Activated CD4-positive, alpha-beta T cell treated with anti-CD3 and anti-CD28 coated beads for 36 hours (primary cell): ENCODE results near the gene SLC15A4. TPM values are rescaled to one million over a fixed set of nuclear protein-coding genes. Genes with fewer than 3 reads are reported as not detected.

Experiments
- ATAC-seq: fragments of 200-7000 bp; cut with Tn5 transposase; one replicate; pipeline ENCODE4 v1.10.0; 2021; ENCODE audit warnings: mild to moderate bottlenecking, moderate library complexity
- CTCF ChIA-PET: fragments of 350-600 bp; sonication (Branson Sonifier 250); formaldehyde crosslinking; loops from one replicate; lab custom pipeline; 2021; ENCODE audit warnings: antibody characterized with exemption; lab: Charles Lee
- POLR2A ChIA-PET: fragments of 350-600 bp; sonication (Branson Sonifier 250); formaldehyde crosslinking; loops from one replicate; lab custom pipeline; 2021; ENCODE audit warnings: antibody characterized with exemption, inconsistent platforms; lab: Charles Lee
- DNase-seq: peaks from one replicate; pipeline ENCODE4 v3.0.0-alpha.2; 2020
- H3K27ac Mint-ChIP-seq: one replicate; pipeline ENCODE4 v1.8.0; 2021; ENCODE audit warnings: mixed read lengths
- H3K27me3 Mint-ChIP-seq: one replicate; pipeline ENCODE4 v1.8.0; 2021; ENCODE audit warnings: mixed read lengths
- H3K36me3 Mint-ChIP-seq: one replicate; pipeline ENCODE4 v1.8.0; 2021; ENCODE audit warnings: low read depth, mixed read lengths
- H3K4me1 Mint-ChIP-seq: one replicate; pipeline ENCODE4 v1.8.0; 2021; ENCODE audit warnings: mixed read lengths
- H3K4me3 Mint-ChIP-seq: one replicate; pipeline ENCODE4 v1.8.0; 2021; ENCODE audit warnings: mild to moderate bottlenecking, moderate library complexity, mixed read lengths
- H3K9me3 Mint-ChIP-seq: one replicate; pipeline ENCODE4 v1.8.0; 2021; ENCODE audit warnings: low read depth, mixed read lengths
- intact Hi-C, 2 experiments: fragments of 100-400 bp; cut with DNase I in 1 of 2; cut with micrococcal nuclease in 1 of 2; formaldehyde crosslinking; loops; one replicate each; pipeline versions ENCODE4 v1.14.2 to v1.15.1; 2022 to 2024; cut with DNase I, micrococcal nuclease
- total RNA-seq, 2 experiments: library from RNA; stranded (reverse); gene quantifications; one replicate each; pipeline ENCODE4 v1.2.3, GENCODE V29; 2021

Gene SLC15A4
- total RNA-seq, 2 experiments from 2014 or later = 24.2 to 25.9 TPM

DNA sequence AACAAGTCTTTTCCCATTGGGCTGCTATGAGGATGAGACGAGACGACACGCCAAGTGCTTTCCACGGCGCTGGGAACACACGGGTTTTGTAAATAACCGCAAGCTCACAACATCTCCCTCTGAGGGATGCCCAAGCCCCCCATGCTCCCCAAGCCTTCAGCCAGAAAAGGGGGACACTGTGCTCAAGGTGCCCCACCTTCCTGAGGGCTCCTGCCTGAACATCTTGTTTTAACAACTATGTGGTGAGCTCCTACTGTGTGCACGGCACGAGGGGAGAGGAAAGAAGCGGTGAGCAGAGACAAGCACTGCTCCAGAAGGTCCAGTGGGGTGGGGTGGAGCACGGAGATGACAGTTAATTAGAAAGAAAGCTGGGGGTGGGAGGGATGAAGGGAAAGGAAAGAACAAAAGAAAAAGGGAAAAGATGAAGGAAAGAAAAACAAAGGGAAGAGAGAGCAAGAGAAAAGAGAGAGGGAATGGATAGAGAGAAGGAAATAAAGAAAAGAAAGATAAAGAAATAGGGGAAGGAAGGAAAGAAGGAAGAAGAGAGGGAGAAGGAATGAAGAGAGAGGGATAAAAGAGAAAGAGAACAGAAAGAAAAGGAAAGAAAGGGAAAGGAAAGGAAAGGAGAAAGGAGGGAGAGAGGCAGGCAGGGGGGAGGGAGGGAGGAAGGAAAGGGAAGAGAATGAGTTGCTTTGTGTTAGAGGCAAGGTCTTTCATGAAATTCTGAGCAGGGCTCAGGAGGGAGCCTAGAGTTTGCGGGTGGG lies 56.8 kb downstream of the SLC15A4 start:
- Mint-ChIP-seq H3K36me3 (no peaks in the 10 kb centered on the region), H3K9me3 (no peaks in the 10 kb centered on the region), H3K27ac (no peak overlapping the region), H3K27me3 (peaks cover 18% of the 10 kb centered on the region), H3K4me3 (no peak overlapping the region), H3K4me1 (no peaks in the 10 kb centered on the region)
- CTCF ChIA-PET = no interaction called here
- DNase-seq (no peak), ATAC-seq (no peak)
- POLR2A ChIA-PET = no interaction called here
- intact Hi-C loops = no loop called here

DNA sequence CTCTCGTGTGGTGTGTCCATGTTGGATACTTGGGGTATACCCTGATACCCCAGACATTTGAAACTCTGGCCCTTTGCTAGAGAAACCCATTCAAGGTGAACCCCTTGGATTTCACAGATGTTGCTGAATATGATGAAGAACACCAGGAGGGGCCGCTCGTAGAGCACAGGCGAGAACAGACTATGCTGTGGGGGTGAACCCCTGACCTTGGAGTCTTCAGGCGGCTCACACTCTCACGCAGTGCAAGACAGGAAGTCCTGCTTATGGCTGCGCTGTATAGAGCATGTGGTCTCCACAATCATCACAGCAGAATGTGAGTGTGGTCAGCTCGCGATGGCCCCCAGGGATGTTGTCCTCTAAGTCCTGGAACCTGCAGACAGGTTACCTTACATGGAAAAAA lies 60.4 kb downstream of the SLC15A4 start:
- DNase-seq = no peak
- ATAC-seq = no peak
- ChIA-PET CTCF (no interaction called here), POLR2A (no interaction called here)
- no peaks in the 10 kb centered on the region for H3K4me1 Mint-ChIP-seq
- H3K27ac Mint-ChIP-seq = no peak overlapping the region
- no peak overlapping the region for H3K4me3 Mint-ChIP-seq
- peaks cover 19% of the 10 kb centered on the region for H3K27me3 Mint-ChIP-seq
- intact Hi-C loops = no loop called here
- H3K36me3 Mint-ChIP-seq = no peaks in the 10 kb centered on the region
- no peaks in the 10 kb centered on the region for H3K9me3 Mint-ChIP-seq

- CTCF ChIA-PET = interaction anchor here (0.6 kb wide), 1 partner anchor 1228 kb away, joined by 3 read pairs; no protein-coding TSS in a partner anchor
- intact Hi-C loops = no loop called here
- DNase-seq (no peak), ATAC-seq (no peak)
- Mint-ChIP-seq H3K27me3 (peaks cover 8% of the 10 kb centered on the region), H3K4me3 (no peak overlapping the region), H3K4me1 (no peaks in the 10 kb centered on the region), H3K9me3 (no peaks in the 10 kb centered on the region), H3K27ac (no peak overlapping the region), H3K36me3 (no peaks in the 10 kb centered on the region)
- POLR2A ChIA-PET = no interaction called here
These were observed 62.4 kb downstream of the SLC15A4 start for GRCh38 chr12:128761379-128761790.

GRCh38 chr12:128755566-128755965 lies 68.2 kb downstream of the SLC15A4 start:
- ChIA-PET POLR2A (no interaction called here), CTCF (no interaction called here)
- H3K27me3 Mint-ChIP-seq = peaks cover 2% of the 10 kb centered on the region
- no peak for ATAC-seq
- no peaks in the 10 kb centered on the region for H3K9me3 Mint-ChIP-seq
- no peak overlapping the region for H3K27ac Mint-ChIP-seq
- no peak overlapping the region for H3K4me3 Mint-ChIP-seq
- no peaks in the 10 kb centered on the region for H3K36me3 Mint-ChIP-seq
- intact Hi-C loops = no loop called here
- DNase-seq = no peak
- no peaks in the 10 kb centered on the region for H3K4me1 Mint-ChIP-seq

GRCh38 chr12:128754275-128754674 lies 69.5 kb downstream of the SLC15A4 start:
- no peak for ATAC-seq
- H3K4me1 Mint-ChIP-seq = no peaks in the 10 kb centered on the region

GRCh38 chr12:128753438-128753837 lies 70.3 kb downstream of the SLC15A4 start:
- no peaks in the 10 kb centered on the region for H3K9me3 Mint-ChIP-seq
- intact Hi-C loops = no loop called here
- POLR2A ChIA-PET = no interaction called here
- CTCF ChIA-PET = no interaction called here
- no peaks in the 10 kb centered on the region for H3K4me1 Mint-ChIP-seq
- DNase-seq (no peak), ATAC-seq (no peak)
- H3K4me3 Mint-ChIP-seq = no peak overlapping the region
- no peak overlapping the region for H3K27ac Mint-ChIP-seq
- no peaks in the 10 kb centered on the region for H3K27me3 Mint-ChIP-seq
- H3K36me3 Mint-ChIP-seq = no peaks in the 10 kb centered on the region

More at GRCh38 chr12:128754275-128754674, 69.5 kb downstream of the SLC15A4 start:
- H3K9me3 Mint-ChIP-seq = no peaks in the 10 kb centered on the region
- no peak overlapping the region for H3K27ac Mint-ChIP-seq
- intact Hi-C loops = no loop called here
- POLR2A ChIA-PET = no interaction called here
- H3K27me3 Mint-ChIP-seq = no peaks in the 10 kb centered on the region
- peak; percentile 5 for DNase-seq
- no peaks in the 10 kb centered on the region for H3K36me3 Mint-ChIP-seq
- CTCF ChIA-PET = no interaction called here
- no peak overlapping the region for H3K4me3 Mint-ChIP-seq

- H3K27ac Mint-ChIP-seq = no peak overlapping the region
- no peaks in the 10 kb centered on the region for H3K27me3 Mint-ChIP-seq
- no peaks in the 10 kb centered on the region for H3K4me1 Mint-ChIP-seq
- intact Hi-C loops = no loop called here
- H3K9me3 Mint-ChIP-seq = no peaks in the 10 kb centered on the region
- ATAC-seq = no peak
- DNase-seq = no peak
- no peak overlapping the region for H3K4me3 Mint-ChIP-seq
- CTCF ChIA-PET = interaction anchor here (1.1 kb wide), 1 partner anchor 36 kb away, joined by 3 read pairs; no protein-coding TSS in a partner anchor
- H3K36me3 Mint-ChIP-seq = no peaks in the 10 kb centered on the region
- POLR2A ChIA-PET = no interaction called here
These were observed 71.4 kb downstream of the SLC15A4 start for GRCh38 chr12:128752386-128752785.

DNA sequence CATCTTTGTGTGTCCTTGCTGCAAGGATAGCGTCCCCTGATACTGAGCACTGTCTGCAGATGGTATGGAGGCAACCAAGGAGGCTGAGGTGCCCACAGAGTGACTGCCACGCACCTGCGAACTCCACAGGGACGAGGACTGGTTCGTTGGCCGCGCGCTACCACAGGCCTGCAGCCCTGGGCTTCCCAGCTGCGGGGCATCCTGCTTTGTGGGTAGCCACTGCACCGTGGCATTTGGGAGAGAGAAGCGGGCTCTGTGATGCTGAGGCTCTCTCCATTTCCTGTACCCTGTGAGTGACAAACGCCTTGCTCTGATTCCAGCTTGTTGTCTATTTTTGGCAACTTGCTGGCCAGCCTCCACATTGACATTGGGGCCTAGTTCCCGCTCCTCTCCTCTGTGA lies 76.3 kb downstream of the SLC15A4 start:
- Mint-ChIP-seq H3K36me3 (no peaks in the 10 kb centered on the region), H3K27ac (no peak overlapping the region), H3K27me3 (peaks cover 4% of the 10 kb centered on the region), H3K9me3 (no peaks in the 10 kb centered on the region), H3K4me1 (no peaks in the 10 kb centered on the region), H3K4me3 (no peak overlapping the region)
- ChIA-PET CTCF (no interaction called here), POLR2A (no interaction called here)
- ATAC-seq (no peak), DNase-seq (no peak)
- intact Hi-C loops = no loop called here

- Mint-ChIP-seq H3K4me3 (no peak overlapping the region), H3K27ac (no peak overlapping the region), H3K9me3 (no peaks in the 10 kb centered on the region), H3K27me3 (peaks cover 6% of the 10 kb centered on the region), H3K36me3 (no peaks in the 10 kb centered on the region), H3K4me1 (no peaks in the 10 kb centered on the region)
- CTCF ChIA-PET = no interaction called here
- POLR2A ChIA-PET = no interaction called here
- DNase-seq (no peak), ATAC-seq (no peak)
- intact Hi-C loops = no loop called here
These were observed 77.7 kb downstream of the SLC15A4 start for GRCh38 chr12:128745772-128746689.

DNA sequence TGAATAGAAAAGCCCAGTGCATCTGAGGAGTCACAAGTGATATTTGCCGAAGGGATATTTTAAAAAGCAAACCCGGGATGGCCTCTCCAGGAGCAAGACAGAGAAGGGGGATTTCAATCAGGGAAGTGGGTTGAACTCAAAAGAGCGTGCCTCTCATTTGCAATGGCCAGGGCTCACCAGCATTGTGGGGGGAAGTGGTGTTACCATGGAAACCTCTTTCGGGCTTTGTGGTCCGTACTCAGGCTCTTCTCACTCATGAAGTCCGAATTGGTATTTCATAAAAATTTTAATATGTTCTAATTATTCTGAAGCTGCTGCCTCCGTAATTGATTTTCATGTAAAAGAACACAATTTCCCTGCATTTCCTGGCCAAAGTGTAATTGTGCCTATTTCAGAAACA lies 79.8 kb downstream of the SLC15A4 start:
- Mint-ChIP-seq H3K4me3 (no peak overlapping the region), H3K9me3 (peaks cover 9% of the 10 kb centered on the region), H3K4me1 (no peaks in the 10 kb centered on the region), H3K27me3 (peaks cover 6% of the 10 kb centered on the region), H3K36me3 (no peaks in the 10 kb centered on the region), H3K27ac (no peak overlapping the region)
- intact Hi-C loops = no loop called here
- CTCF ChIA-PET = no interaction called here
- POLR2A ChIA-PET = no interaction called here
- ATAC-seq (no peak), DNase-seq (no peak)
